Activated effector memory CD4-positive, alpha-beta T cell treated with Interleukin-2 at 50 U/mL for 16 hours (primary cell): ENCODE results near the gene SLC20A1.

Source experiments
- DNase-seq: peaks from one replicate; pipeline ENCODE4 v3.0.0-alpha.2; 2020

SLC20A1 gene

GRCh38 chr2:112627060-112628040, 18.4 kb upstream of the SLC20A1 start:
- no peak for DNase-seq

DNA sequence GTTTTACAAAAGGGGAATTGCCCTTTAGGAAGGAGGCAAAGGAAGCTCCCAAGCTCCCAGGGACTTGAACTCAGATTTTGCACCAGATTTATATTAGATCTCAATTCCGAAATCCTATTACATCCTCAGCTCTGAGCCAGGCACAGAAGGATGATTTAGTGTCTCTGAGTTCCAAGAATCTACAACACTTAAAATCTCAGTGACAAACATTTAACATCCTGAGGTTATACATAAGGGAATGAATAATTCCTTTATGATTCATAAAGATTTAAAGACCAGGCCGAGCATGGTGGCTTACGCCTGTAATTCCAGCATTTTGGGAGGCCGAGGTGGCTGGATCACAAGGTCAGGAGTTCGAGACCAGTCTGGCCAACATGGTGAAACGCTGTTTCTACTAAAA, 16.5 kb upstream of the SLC20A1 start:
- DNase-seq, result no peak

- no peak for DNase-seq
Observed at GRCh38 chr2:112629823-112630222, 15.9 kb upstream of the SLC20A1 start.

DNA sequence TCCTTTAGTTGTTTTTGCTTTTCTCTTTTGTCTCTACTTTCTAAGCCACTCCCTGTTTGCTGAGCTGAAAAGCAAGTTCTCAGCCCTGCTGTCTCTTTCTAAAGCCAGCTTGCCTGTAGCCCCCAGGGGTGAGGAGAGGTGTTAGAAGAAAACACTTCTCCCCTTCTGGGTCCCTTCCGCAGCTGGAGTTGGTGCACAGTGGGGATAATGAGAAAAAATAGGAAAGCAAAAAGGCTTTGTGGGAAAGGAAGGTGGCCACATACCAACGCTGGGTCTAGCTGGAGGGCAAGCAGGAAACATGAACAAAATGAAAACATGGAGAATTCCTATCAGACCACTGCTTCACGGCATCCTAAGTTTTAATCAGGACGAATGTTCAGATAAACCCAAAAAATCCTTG, 15.5 kb upstream of the SLC20A1 start:
- no peak for DNase-seq

- no peak for DNase-seq
Observed at GRCh38 chr2:112633708-112634107, 12.0 kb upstream of the SLC20A1 start.

- DNase-seq, result no peak
Observed at GRCh38 chr2:112634153-112634873, 11.4 kb upstream of the SLC20A1 start.

DNA sequence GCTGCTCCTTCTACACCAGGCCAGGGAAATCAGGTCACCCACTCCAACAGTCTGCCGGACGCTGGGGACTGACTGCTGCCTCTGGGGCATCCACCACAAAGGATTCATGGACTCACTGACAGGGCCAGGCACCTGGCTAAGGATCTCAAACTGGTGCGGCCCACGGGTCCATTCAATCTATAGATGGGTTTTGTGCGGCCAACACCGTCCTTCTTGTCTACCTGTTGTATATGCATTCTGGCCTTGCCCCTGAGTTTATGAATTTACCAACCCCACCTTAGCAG, 10.9 kb upstream of the SLC20A1 start:
- DNase-seq, result no peak

DNA sequence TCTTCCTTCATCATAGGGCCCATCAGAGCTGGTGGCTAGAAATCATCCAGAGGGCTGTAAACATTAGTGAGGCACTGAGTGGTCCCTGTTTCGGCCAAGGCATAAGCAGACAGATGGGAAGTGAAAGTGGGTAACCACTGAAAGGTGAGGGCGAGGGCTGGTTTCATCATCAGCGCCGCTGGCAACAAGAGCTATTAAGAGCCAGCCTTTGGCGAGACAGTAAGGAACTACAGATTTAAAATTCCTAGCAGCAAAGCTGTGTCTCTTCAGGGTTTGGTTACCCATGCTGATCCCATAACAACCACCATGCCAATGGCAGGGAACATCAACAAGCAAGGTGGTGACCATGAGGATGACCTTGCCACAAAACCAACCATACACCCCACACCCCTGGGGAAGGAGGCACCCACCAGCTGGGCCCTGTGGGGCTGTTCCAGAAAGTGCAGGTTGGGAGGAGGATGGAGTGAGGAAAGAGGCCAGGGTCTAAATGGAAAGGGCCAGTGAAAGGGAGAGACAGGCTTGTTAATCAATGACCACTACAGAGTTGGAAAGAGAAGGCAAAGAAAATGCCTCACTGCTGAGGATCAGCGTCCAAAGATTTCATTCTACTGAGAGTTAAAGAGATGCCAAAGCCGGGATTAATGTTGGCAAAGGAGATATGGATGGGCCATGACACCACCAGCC, 9.0 kb upstream of the SLC20A1 start:
- DNase-seq, result no peak

DNA sequence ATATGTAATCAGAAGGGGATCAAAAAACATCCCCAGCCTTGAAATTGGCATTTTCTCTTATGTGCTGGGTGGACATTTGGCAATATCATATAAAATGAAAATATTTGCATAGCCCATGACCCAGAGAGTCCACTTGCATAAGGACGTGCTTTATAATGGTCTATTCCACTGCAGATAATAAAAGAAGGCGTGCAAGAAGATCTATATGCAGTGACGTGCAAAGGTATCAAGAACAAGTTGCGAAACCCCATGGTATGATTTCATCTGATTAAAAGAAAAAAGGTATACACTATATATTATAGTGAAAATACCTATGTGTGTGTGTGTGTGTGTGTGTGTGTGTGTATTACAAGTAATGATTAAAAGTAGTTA, 8.5 kb upstream of the SLC20A1 start:
- no peak for DNase-seq

DNA sequence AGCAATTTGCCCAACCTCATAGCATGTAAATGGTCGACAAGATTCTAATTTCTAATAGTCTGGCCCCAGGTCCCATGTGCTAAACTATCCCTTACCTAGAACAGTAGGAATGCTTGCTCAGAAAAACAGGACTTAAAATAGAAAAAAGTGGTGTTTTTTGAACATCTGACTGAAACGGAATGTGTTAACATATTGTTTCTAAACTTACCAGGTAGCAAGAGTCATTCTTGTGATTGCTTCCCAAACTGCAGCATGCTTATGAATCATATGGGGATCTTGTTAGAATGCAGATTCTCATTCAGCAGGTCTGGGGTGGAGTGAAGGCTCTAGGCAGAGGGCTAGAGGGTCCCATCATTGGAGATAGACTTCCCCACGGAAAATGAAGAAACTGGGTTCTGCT, 5.8 kb upstream of the SLC20A1 start:
- DNase-seq, result no peak

- no peak for DNase-seq
Observed at GRCh38 chr2:112640467-112640799, 5.3 kb upstream of the SLC20A1 start.

- no peak for DNase-seq
Observed at GRCh38 chr2:112640800-112641675, 4.7 kb upstream of the SLC20A1 start.

DNA sequence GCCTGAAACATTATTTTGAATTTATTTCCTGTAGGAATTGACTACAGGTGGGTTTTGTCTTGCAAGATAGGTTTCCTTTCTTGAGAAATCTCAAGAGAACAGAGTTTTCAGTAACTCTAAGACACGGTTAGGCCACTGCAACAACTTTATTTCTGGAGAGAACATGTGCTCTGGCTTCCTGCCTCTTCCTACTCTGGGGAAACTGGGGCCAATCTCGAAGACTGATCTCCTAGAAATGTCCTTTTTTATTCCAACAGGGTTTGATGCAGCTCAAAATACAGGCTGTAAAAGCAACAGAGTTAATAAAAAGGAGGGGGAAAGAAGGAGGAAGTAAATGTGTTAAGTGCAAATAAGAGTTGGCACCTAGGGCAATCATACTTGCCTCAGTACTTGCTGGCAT, 4.0 kb upstream of the SLC20A1 start:
- no peak for DNase-seq

- no peak for DNase-seq
Observed at GRCh38 chr2:112642561-112642960, 3.2 kb upstream of the SLC20A1 start.

DNA sequence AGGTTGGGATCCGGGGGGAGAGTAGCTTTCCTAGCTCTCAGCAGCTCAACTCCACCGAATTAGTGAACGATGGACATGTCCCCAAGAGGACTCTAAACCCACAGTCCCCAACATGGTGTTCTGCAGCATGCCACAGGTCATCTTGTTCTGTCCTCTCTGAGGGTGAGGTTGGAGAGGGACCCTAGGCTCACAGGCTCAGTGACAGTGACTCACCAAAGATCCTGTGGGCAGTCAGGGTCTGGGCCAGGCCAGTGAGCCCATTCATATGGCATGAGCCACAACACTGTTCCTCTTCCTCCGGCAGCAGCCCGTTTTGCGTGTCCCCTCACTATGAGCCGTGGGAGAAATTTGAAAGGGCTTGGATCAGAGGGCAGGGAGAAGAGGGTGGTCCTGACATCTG, 2.8 kb upstream of the SLC20A1 start:
- no peak for DNase-seq

- DNase-seq, result no peak
Observed at GRCh38 chr2:112643488-112643887, 2.3 kb upstream of the SLC20A1 start.

GRCh38 chr2:112644155-112644932, 1.4 kb upstream of the SLC20A1 start:
- no peak for DNase-seq

DNA sequence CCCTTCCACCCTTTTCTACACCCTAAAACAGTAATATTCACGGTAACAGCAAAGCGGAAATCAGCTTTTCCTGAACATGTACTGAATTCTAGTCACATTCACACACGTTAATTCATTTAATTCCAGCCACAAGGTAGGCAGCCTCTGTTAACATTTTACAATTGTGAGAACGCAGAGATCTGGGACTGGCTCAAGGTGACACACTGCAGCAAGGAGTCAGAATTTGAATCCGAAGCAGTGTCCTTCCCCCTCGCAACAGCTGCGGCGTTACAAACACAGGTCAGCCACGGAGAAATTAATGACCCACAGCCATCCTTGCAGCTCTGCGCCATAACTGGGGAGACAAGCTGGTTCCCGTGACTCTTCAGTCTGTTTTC, 818 bp upstream of the SLC20A1 start:
- no peak for DNase-seq

- DNase-seq, result peak; percentile 33
Observed at GRCh38 chr2:112646102-112646719, 472 bp downstream of the SLC20A1 start.

DNA sequence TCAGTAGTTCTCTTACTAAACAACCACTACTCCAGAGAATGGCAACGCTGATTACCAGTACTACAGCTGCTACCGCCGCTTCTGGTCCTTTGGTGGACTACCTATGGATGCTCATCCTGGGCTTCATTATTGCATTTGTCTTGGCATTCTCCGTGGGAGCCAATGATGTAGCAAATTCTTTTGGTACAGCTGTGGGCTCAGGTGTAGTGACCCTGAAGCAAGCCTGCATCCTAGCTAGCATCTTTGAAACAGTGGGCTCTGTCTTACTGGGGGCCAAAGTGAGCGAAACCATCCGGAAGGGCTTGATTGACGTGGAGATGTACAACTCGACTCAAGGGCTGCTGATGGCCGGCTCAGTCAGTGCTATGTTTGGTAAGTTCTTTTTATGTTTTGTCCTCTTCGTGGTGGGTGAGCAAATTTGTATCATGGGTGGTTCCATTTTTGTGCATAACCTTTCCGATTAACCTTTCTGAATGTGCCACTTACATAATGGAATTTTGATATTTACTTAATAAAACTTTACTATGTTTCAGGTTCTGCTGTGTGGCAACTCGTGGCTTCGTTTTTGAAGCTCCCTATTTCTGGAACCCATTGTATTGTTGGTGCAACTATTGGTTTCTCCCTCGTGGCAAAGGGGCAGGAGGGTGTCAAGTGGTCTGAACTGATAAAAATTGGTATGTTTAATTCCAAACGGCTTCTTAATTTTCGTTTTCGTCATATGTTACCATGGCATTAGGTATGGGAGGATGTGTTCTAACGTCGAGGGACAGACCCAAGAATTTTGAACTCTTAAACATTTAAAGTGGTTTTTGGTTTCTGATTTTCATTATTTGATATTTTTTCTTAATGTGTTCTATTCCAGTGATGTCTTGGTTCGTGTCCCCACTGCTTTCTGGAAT, 1.3 kb downstream of the SLC20A1 start:
- no peak for DNase-seq

GRCh38 chr2:112648081-112648480, 2.3 kb downstream of the SLC20A1 start:
- no peak for DNase-seq
